H1 (cell line): ENCODE data around the gene ZNHIT3. TPM values are rescaled to one million over a fixed set of nuclear protein-coding genes. Genes with fewer than 3 reads are reported as not detected.
A peak's percentile ranks its signal among the peaks of the same experiment; 100 is the strongest.

Experiments
- CTCF ChIA-PET: fragments of 300-600 bp; sonication (Branson Sonifier 250); formaldehyde crosslinking; loops from one replicate; lab custom pipeline; 2021; ENCODE audit not compliant: partially characterized antibody; lab: Charles Lee
- POLR2A ChIA-PET: fragments of 300-600 bp; sonication (Branson Sonifier 250); formaldehyde crosslinking; loops from one replicate; lab custom pipeline; 2021; ENCODE audit warnings: inconsistent platforms; ENCODE audit not compliant: partially characterized antibody; lab: Charles Lee
- DNase-seq, 2 experiments: peaks; one replicate each; pipeline versions ENCODE4 v3.0.0 to v3.0.0-alpha.2; 2010 to 2022; ENCODE audit warnings: low spot score in 2 of 2, low read depth in 1 of 2, mixed read lengths in 1 of 2
- FAIRE-seq: peaks from 2 replicates; lab custom pipeline; 2011; peaks lifted over from hg19 to GRCh38; lab: Jason Lieb, UNC
- H2AFZ ChIP-seq: 2 replicates; pipeline ENCODE4 v1.8.1; 2012; ENCODE audit warnings: low read length, inconsistent platforms
- H2AK5ac ChIP-seq: 2 replicates; pipeline ENCODE4 v1.6.1; 2013; ENCODE audit warnings: low read depth, low read length
- H2BK120ac ChIP-seq: replicated peaks from 2 replicates; pipeline ENCODE3; 2013; ENCODE audit warnings: low read depth, low read length, inconsistent platforms
- H2BK12ac ChIP-seq: 2 replicates; pipeline ENCODE4 v1.6.1; 2013; ENCODE audit warnings: low read depth, low read length
- H2BK15ac ChIP-seq: 2 replicates; pipeline ENCODE4 v1.6.1; 2013; ENCODE audit warnings: low read length
- H2BK20ac ChIP-seq: 2 replicates; pipeline ENCODE4 v1.6.1; 2013; ENCODE audit warnings: low read length
- H2BK5ac ChIP-seq: 2 replicates; pipeline ENCODE4 v1.6.1; 2013; ENCODE audit warnings: low read depth, low read length
- H3K14ac ChIP-seq: 2 replicates; pipeline ENCODE4 v1.6.1; 2013; ENCODE audit warnings: inconsistent platforms; ENCODE audit not compliant: insufficient read length
- H3K18ac ChIP-seq: 2 replicates; pipeline ENCODE4 v1.6.1; 2013; ENCODE audit warnings: low read length; ENCODE audit errors: extremely low read depth
- H3K23ac ChIP-seq: 2 replicates; pipeline ENCODE4 v1.6.1; 2013; ENCODE audit warnings: inconsistent platforms; ENCODE audit not compliant: insufficient read length
- H3K23me2 ChIP-seq: 2 replicates; pipeline ENCODE4 v1.6.1; 2013; ENCODE audit warnings: low read depth, low read length
- H3K27ac ChIP-seq: 2 replicates; pipeline ENCODE4 v1.6.1; 2011; ENCODE audit warnings: low read depth, low read length, inconsistent platforms
- H3K27me3 ChIP-seq, 4 experiments: replicated peaks in 1 of 4; 1 replicate in 1 of 4; 2 replicates in 3 of 4; pipeline versions ENCODE4 v1.6.1 to v1.8.1; 2011 to 2013; ENCODE audit warnings: low read length in 3 of 4, mild to moderate bottlenecking in 3 of 4, inconsistent platforms in 2 of 4, mixed read lengths in 2 of 4, moderate library complexity in 1 of 4; ENCODE audit not compliant: control insufficient read depth in 3 of 4, insufficient read depth in 3 of 4; ENCODE audit errors: extremely low read depth in 1 of 4
- H3K36me3 ChIP-seq, 4 experiments: 2 replicates each; pipeline versions ENCODE4 v1.6.1 to v1.8.1; 2011 to 2013; ENCODE audit warnings: mild to moderate bottlenecking in 4 of 4, low read length in 3 of 4, moderate library complexity in 2 of 4, control low read depth in 1 of 4, inconsistent platforms in 1 of 4; ENCODE audit not compliant: insufficient read depth in 4 of 4, control insufficient read depth in 2 of 4
- H3K4ac ChIP-seq: replicated peaks from 2 replicates; pipeline ENCODE3; 2013; ENCODE audit warnings: low read length, low read depth, mixed read lengths, inconsistent platforms; ENCODE audit not compliant: insufficient read length
- H3K4me1 ChIP-seq, 4 experiments: replicated peaks in 1 of 4; 1 replicate in 1 of 4; 2 replicates in 3 of 4; pipeline versions ENCODE4 v1.6.1 to v1.8.1; 2011 to 2013; ENCODE audit warnings: low read length in 3 of 4, inconsistent platforms in 2 of 4, mixed read lengths in 1 of 4; ENCODE audit not compliant: insufficient read depth in 4 of 4, control insufficient read depth in 3 of 4
- H3K4me2 ChIP-seq, 2 experiments: 2 replicates each; pipeline versions ENCODE4 v1.6.1 to v1.8.1; 2011 to 2013; ENCODE audit warnings: low read depth in 2 of 2, low read length in 2 of 2, control low read depth in 1 of 2, inconsistent platforms in 1 of 2, mild to moderate bottlenecking in 1 of 2; ENCODE audit not compliant: insufficient read depth in 1 of 2
- H3K4me3 ChIP-seq, 4 experiments: fragments of 200-600, 300-600 bp in 1 of 4; sonication (generic), shearing (Covaris generic), sonication (Bioruptor Twin) in 1 of 4; 2 replicates each; pipeline versions ENCODE4 v1.5.1 to v1.8.1; 2011 to 2016; ENCODE audit warnings: low read length in 4 of 4, low read depth in 3 of 4, control low read depth in 2 of 4, inconsistent platforms in 2 of 4, mild to moderate bottlenecking in 2 of 4, mixed read lengths in 1 of 4, moderate library complexity in 1 of 4; ENCODE audit not compliant: insufficient read depth in 2 of 4; ENCODE audit errors: extremely low read depth in 1 of 4
- H3K56ac ChIP-seq: replicated peaks from 2 replicates; pipeline ENCODE3; 2013; ENCODE audit warnings: low read depth, mild to moderate bottlenecking, mixed read lengths, low read length, inconsistent platforms; ENCODE audit not compliant: insufficient read length
- H3K79me1 ChIP-seq: 2 replicates; pipeline ENCODE4 v1.6.1; 2013; ENCODE audit warnings: low read depth, low read length, control low read depth
- H3K79me2 ChIP-seq, 2 experiments: 2 replicates each; pipeline versions ENCODE4 v1.6.1 to v1.8.1; 2012 to 2013; ENCODE audit warnings: low read length in 2 of 2, mild to moderate bottlenecking in 2 of 2, inconsistent platforms in 1 of 2; ENCODE audit not compliant: insufficient read depth in 2 of 2, control insufficient read depth in 1 of 2
- H3K9ac ChIP-seq, 4 experiments: replicated peaks in 1 of 4; 1 replicate in 1 of 4; 2 replicates in 3 of 4; pipeline versions ENCODE4 v1.6.1 to v1.8.1; 2011 to 2013; ENCODE audit warnings: low read depth in 3 of 4, low read length in 3 of 4, control low read depth in 2 of 4, mild to moderate bottlenecking in 2 of 4, moderate library complexity in 2 of 4, inconsistent platforms in 1 of 4; ENCODE audit errors: extremely low read depth in 1 of 4
- H3K9me3 ChIP-seq, 2 experiments: 2 replicates each; pipeline versions ENCODE4 v1.6.1 to v1.8.1; 2012 to 2013; ENCODE audit warnings: mild to moderate bottlenecking in 2 of 2, moderate library complexity in 2 of 2, control low read depth in 1 of 2, inconsistent platforms in 1 of 2, low read depth in 1 of 2, low read length in 1 of 2, mixed read lengths in 1 of 2; ENCODE audit not compliant: insufficient read depth in 2 of 2
- H4K20me1 ChIP-seq, 2 experiments: replicated peaks in 1 of 2; 2 replicates each; pipeline versions ENCODE3 to v1.8.1; 2011 to 2013; ENCODE audit warnings: inconsistent platforms in 2 of 2, low read length in 2 of 2, mild to moderate bottlenecking in 1 of 2; ENCODE audit not compliant: insufficient read depth in 2 of 2, control insufficient read depth in 1 of 2
- H4K5ac ChIP-seq: 2 replicates; pipeline ENCODE4 v1.6.1; 2013; ENCODE audit warnings: low read length, low read depth, mixed read lengths, inconsistent platforms; ENCODE audit not compliant: insufficient read length
- H4K8ac ChIP-seq: 2 replicates; pipeline ENCODE4 v1.8.0; 2013; ENCODE audit warnings: mild to moderate bottlenecking, moderate library complexity, low read length, inconsistent platforms; ENCODE audit not compliant: insufficient read depth; ENCODE audit errors: extremely low read depth
- H4K91ac ChIP-seq: replicated peaks from 2 replicates; pipeline ENCODE3; 2013; ENCODE audit warnings: low read length, mixed read lengths, inconsistent platforms; ENCODE audit not compliant: insufficient read length
- CREB1 ChIP-seq: IDR thresholded peaks from 2 replicates; pipeline ENCODE4 v1.6.1; 2012; ENCODE audit warnings: inconsistent platforms
- EP300 ChIP-seq, 2 experiments: IDR thresholded peaks; 1 replicate in 1 of 2; 2 replicates in 1 of 2; pipeline ENCODE4 v1.6.1; 2011 to 2012; ENCODE audit warnings: low read depth in 2 of 2, low read length in 2 of 2, mild to moderate bottlenecking in 2 of 2, borderline replicate concordance in 1 of 2, inconsistent platforms in 1 of 2, moderate library complexity in 1 of 2
- HDAC6 ChIP-seq: IDR thresholded peaks from one replicate; pipeline ENCODE4 v1.7.1; 2012; ENCODE audit warnings: low read depth, mild to moderate bottlenecking, inconsistent platforms, low read length, moderate library complexity
- NANOG ChIP-seq: IDR thresholded peaks from 2 replicates; pipeline ENCODE4 v1.6.1; 2011; ENCODE audit warnings: low read length, low read depth, mild to moderate bottlenecking, inconsistent platforms; ENCODE audit not compliant: insufficient read depth, poor library complexity, severe bottlenecking
- NRF1 ChIP-seq: IDR thresholded peaks from 2 replicates; pipeline ENCODE4 v1.6.1; 2011; ENCODE audit warnings: mild to moderate bottlenecking, low read depth, low read length, improper control_type of control experiment
- POU5F1 ChIP-seq: IDR thresholded peaks from 2 replicates; pipeline ENCODE4 v1.6.1; 2011; ENCODE audit warnings: low read depth, mild to moderate bottlenecking, low read length, moderate library complexity
- SIN3A ChIP-seq, 2 experiments: IDR thresholded peaks in 1 of 2; conservative IDR thresholded peaks in 1 of 2; 2 replicates each; pipeline ENCODE4 v1.6.1; 2011 to 2012; ENCODE audit warnings: low read length in 2 of 2, improper control_type of control experiment in 1 of 2, low read depth in 1 of 2, mild to moderate bottlenecking in 1 of 2
- SIRT6 ChIP-seq: IDR thresholded peaks from one replicate; pipeline ENCODE4 v1.7.1; 2012; ENCODE audit warnings: low read length, inconsistent platforms
- TAF1 ChIP-seq: IDR thresholded peaks from 2 replicates; pipeline ENCODE4 v1.6.1; 2011; ENCODE audit warnings: mild to moderate bottlenecking, low read depth, low read length
- TAF7 ChIP-seq: optimal IDR thresholded peaks from 2 replicates; pipeline ENCODE3; 2011; ENCODE audit warnings: low read depth, mild to moderate bottlenecking, inconsistent platforms, low read length, moderate library complexity, borderline replicate concordance
- WGBS, 2 experiments: shearing (Covaris generic) in 1 of 2; methylation state at CpG; one replicate each; pipeline versions ENCODE4 v1.1.6 to v1.1.7; 2013 to 2015; ENCODE audit warnings: low lambda C conversion rate in 2 of 2, mixed read lengths in 2 of 2, inconsistent platforms in 1 of 2, low coverage in 1 of 2, missing lambda C conversion rate in 1 of 2; ENCODE audit not compliant: insufficient replicate concordance in 2 of 2, insufficient coverage in 1 of 2, insufficient read length in 1 of 2; ENCODE audit errors: extremely low coverage in 1 of 2, missing lambda C conversion rate in 1 of 2; 5-methylcytosine and 5-hydroxymethylcytosine counted together
- polyA plus RNA-seq, 7 experiments: library from polyadenylated mRNA; depleted of rRNA in 3 of 7; stranded (reverse) in 5 of 7; unstranded in 2 of 7; fragments of >200 nt in 5 of 7; fragments of 200-250 nt in 2 of 7; gene quantifications; 1 replicate in 5 of 7; 2 replicates in 1 of 7; 4 replicates in 1 of 7; pipeline versions ENCODE4 v1.2.1 to v1.2.3, GENCODE V29; 2011 to 2013; ENCODE audit warnings: missing spikeins in 2 of 7, mixed read lengths in 2 of 7
- total RNA-seq: library from RNA; stranded (reverse); fragmentation: NEBNext Ultra II Directional; extraction: Animal tissue kit (Norgen Biotek cat#: 25700); gene quantifications from 2 replicates; pipeline ENCODE4 v1.2.1, GENCODE V29; 2021

The ZNHIT3 gene
- total and polyA plus RNA-seq, 2 of the 8 experiments (the other 6 are each of a cell fraction or from before 2014, with no cell fraction given): 59.1 to 147 TPM

DNA sequence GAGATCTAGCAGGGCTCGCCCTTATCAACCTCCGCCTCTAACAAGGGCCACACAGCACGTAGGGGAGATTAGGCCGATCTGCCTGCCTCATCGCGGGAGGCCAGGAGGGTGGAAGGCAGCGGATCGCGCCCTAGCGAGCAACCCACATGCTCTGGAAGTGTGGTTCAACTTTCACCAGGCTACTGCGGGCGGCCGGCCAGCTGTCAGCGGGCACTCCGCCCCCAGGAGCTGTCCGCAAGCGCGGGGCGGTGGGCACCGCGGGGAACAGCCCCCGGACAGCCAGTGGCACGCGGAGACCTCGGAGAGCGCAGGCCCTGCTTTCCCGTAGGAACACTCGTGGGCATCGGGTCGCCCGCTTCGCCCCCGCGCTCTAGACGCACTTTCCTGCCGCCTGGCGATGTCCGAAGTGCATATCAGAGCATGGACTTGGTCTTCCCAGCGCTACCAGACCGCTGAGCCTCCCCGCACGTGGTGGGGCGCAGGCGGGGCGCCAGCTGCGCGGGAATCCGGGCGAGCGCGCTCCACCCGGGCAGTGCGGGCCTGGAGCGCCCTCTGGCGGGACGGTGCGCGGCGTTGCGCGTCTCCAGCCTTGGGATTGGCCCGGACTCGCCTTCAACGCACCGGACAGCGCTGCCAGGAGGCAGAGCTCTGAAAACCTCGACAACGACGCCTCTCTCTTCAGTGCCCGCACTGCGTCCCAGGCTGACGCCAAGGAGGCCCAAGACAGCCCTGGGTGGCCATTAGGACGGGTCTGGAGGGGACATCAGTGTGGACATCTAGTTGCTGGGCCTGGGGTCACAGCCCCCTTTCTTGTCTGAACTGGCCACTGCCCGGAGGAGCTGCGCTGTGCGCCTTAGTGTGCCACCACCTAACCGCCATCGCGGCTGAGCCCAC, 3.6 kb upstream of the ZNHIT3 start:
- FAIRE-seq (no peak), DNase-seq (peak; percentile 65 to 97)
- peaks cover 15 to 31% (median 26%) of the 10 kb centered on the region in 4 experiments for H3K27me3 ChIP-seq
- no peak overlapping the region for H3K23ac ChIP-seq
- no peak overlapping the region; a peak in 2 of 7 replicates for H3K9ac ChIP-seq
- H3K4me2 ChIP-seq: peak overlapping the region; percentile 33 to 61
- H3K79me1 ChIP-seq: peaks cover 2% of the 10 kb centered on the region; the same call in 1 of the 2 replicates
- no peaks in the 10 kb centered on the region for H3K9me3 ChIP-seq
- peaks cover 0 to 11% (median 9%) of the 10 kb centered on the region in 4 experiments; a peak in 5 of 7 replicates for H3K4me1 ChIP-seq
- no peak overlapping the region for H2AK5ac ChIP-seq
- H4K91ac ChIP-seq: peak overlapping the region; percentile 88
- H3K4ac ChIP-seq: no peak overlapping the region
- H2BK20ac ChIP-seq: peak overlapping the region; percentile 93; the same call in 1 of the 2 replicates
- peak overlapping the region; percentile 13; the same call in 1 of the 2 replicates for H2BK5ac ChIP-seq
- H4K5ac ChIP-seq: no peak overlapping the region
- ChIA-PET CTCF (interaction anchor here (0.6 to 2.9 kb wide), 16 partner anchors 11 to 1962 kb away, joined by 3 to 17 read pairs (median 4); partner anchors contain the start of gene MRPL45), POLR2A (interaction anchor here (0.8 to 1.4 kb wide), 6 partner anchors 15 to 1839 kb away, joined by 3 read pairs; no protein-coding TSS in a partner anchor)
- peak overlapping the region; percentile 56; the same call in 1 of the 2 replicates for H2AFZ ChIP-seq
- H3K4me3 ChIP-seq: peak overlapping the region in 2 of 4 experiments; percentile 3 to 50; a peak in 4 of 8 replicates
- H2BK120ac ChIP-seq: no peak overlapping the region
- H4K20me1 ChIP-seq: peaks cover 2 to 3% of the 10 kb centered on the region in 2 experiments
- peaks cover 0 to 8% of the 10 kb centered on the region in 2 experiments; a peak in 2 of 4 replicates for H3K79me2 ChIP-seq
- peaks cover 7% of the 10 kb centered on the region for H3K23me2 ChIP-seq
- no peaks in the 10 kb centered on the region for H3K36me3 ChIP-seq
- peak overlapping the region; percentile 98 for H2BK15ac ChIP-seq
- H3K18ac ChIP-seq: peak overlapping the region; percentile 83
- peak overlapping the region; percentile 84; the same call in 1 of the 2 replicates for H2BK12ac ChIP-seq
- WGBS, 2 experiments: 13% methylated on average over 74 of the region's 79 CpGs; no CpG with 5 or more reads in 1 of the 2 experiments
- no peak overlapping the region for H3K56ac ChIP-seq
- no peak overlapping the region for H3K27ac ChIP-seq
- H3K14ac ChIP-seq: no peak overlapping the region
- peak overlapping the region; percentile 58 for H4K8ac ChIP-seq
- peak; percentile 65; the same call in 1 of the 2 replicates for TF ChIP-seq CREB1
- TF ChIP-seq TAF1: 0 out of 2 replicates have a peak, but pooled peaks have one; percentile 13
- TF ChIP-seq EP300 (IDR thresholded peaks at IDR 0.05; ENCODE audit: borderline replicate concordance in 1 of 2, low read depth in 2 of 2, low read length in 2 of 2): peak in 1 of 2 experiments; percentile 57; a peak in 1 of 3 replicates
- TF ChIP-seq POU5F1: no peak
- peak in 1 of 2 experiments; percentile 67; a peak in 2 of 4 replicates for TF ChIP-seq SIN3A (conservative IDR thresholded peaks at IDR 0.05 in 1 of 2, IDR thresholded peaks at IDR 0.05 in 1 of 2; ENCODE audit: low read depth in 1 of 2, low read length in 2 of 2)
- no peak for TF ChIP-seq NANOG
- TF ChIP-seq NRF1: no peak
- TF ChIP-seq HDAC6: no peak
- TF ChIP-seq TAF7: no peak
- no peak for TF ChIP-seq SIRT6
